Erythroblast (primary cell): ENCODE data around the gene PWWP2B.
A peak's percentile ranks its signal among the peaks of the same experiment; 100 is the strongest.
"Not testable (repeated sequence)": the region's sequence is repeated elsewhere in the genome, so short reads cannot be mapped to it uniquely, and the experiment has no call there.

Source experiments
- DNase-seq, 2 experiments: peaks; one replicate each; lab custom pipeline; 2025; lab: John Stamatoyannopoulos, UW
- GATA1 ChIP-seq: IDR thresholded peaks from 2 replicates; pipeline ENCODE4 v1.6.1; 2011; ENCODE audit warnings: low read depth, mild to moderate bottlenecking, control low read depth, low read length, moderate library complexity
- POLR2A ChIP-seq: IDR thresholded peaks from 2 replicates; pipeline ENCODE4 v1.6.1; 2011; ENCODE audit warnings: mild to moderate bottlenecking, low read length

PWWP2B gene

GRCh38 chr10:132433671-132434340 is 36.8 kb downstream of the PWWP2B start:
- TF ChIP-seq GATA1 (no peak), POLR2A (no peak)
- no peak for DNase-seq

GRCh38 chr10:132434405-132435005 is 37.5 kb downstream of the PWWP2B start:
- no peak for TF ChIP-seq POLR2A
- TF ChIP-seq GATA1 = no peak
- peak; percentile 30 to 53 for DNase-seq

DNA sequence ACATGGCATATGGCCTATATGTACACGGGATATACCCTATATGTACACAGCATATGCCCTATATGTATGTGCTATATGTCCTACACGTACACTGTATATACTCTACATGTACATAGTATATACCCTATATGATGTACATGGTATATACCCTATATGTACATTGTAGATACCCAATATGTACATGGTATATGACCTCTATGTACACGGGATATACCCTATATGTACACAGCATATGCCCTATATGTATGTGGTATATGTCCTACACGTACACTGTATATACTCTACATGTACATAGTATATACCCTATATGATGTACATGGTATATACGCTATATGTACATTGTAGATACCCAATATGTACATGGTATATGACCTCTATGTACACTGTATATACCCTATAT is 38.3 kb downstream of the PWWP2B start:
- DNase-seq = not testable (repeated sequence)

GRCh38 chr10:132436096-132436495 is 39.1 kb downstream of the PWWP2B start:
- DNase-seq = not testable (repeated sequence)

DNA sequence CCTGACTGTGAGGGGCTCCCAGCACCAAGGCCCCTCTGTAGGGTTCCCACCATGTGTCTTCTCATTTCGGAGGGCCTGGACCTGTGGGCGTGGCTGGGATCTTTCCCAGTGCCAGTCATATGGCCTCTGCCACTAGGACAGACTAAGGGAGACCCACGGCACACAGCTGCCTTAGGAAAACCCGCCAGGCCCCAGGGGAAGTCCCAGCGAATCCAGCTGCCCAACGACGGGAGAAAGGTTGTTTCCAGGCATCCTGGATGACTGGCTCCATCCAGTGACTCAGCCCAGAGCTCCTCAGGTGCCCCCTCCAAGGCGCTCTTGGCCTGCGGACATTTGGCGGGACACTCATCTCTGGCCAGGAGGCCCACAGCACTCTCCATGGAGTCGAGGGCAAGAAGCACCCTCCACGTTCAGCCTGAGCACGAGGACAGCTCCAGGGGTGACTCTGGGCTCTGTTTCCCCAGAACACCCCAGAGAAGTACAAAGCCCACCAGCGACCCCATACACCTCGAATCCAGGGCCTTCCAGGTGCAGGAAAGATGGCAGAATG is 39.9 kb downstream of the PWWP2B start:
- TF ChIP-seq POLR2A (no peak), GATA1 (no peak)
- DNase-seq = no peak

DNA sequence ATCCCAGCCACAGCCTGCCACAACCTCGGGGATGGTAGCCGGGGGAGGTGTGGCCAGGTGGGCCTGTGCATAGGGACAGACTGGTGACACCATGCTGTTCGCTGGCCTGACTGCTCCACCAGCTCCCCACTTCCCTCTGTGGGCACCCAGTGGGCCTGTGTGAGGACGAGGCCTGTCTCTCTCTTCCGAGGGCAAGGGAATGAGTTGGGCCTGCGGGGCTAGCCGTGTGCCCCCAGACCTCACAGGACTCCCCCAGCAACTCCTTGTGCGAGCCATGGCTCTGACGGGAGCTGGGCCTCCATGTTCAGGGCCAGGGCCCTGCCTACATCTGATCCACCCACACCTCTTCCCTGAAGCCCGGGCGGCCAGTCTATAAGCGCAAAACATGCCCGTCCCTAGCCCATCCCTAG is 40.5 kb downstream of the PWWP2B start:
- DNase-seq = no peak
- TF ChIP-seq GATA1 (no peak), POLR2A (no peak)

DNA sequence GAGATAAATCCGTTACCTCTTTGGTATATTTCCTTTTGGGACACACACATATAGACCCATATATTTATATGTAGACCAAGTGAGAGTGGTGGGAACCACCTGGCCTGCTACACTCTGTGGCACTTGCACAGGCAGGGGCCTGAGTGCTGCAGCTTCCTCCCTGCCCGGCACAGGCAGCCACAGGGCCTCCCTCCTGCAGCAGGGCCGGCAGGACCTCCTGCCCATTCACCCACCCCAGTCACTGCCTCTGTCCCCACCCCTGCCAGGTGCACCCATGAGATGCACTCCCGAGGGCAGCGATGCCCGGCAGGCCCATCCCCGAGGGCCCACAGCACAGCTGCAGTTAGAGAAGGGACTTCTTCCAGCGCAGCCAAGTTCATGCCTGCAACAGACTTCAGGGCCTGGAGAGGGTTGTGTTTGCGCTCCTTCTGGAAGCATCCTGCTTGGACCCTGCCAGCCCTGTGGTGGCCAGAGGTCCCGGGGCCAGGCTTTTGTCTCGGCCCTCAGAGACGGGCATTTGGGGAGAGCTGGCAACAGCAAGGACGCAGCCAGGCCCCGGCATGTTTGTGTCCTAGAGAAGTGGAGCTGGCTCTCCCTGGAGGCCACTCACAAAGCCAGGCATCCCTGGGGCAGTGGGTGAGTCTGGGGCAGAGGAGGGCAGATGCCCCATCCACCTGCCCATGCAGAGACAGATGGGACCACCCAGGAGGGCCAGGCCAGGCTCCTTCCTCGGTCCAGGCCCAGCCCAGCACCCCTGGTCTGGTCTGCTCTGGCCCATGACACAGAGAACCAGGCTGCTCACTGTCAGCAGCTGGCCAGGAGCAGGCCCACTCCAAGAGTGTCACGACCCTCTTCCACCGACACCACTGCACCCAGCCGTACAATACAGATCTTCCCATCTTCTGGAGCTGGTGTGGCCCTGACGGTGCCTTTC is 41.4 kb downstream of the PWWP2B start:
- no peak for DNase-seq

GRCh38 chr10:132439025-132439388 is 42.0 kb downstream of the PWWP2B start:
- TF ChIP-seq GATA1 = no peak
- no peak for TF ChIP-seq POLR2A
- no peak for DNase-seq

More for the DNA sequence above, 41.4 kb downstream of the PWWP2B start:
- TF ChIP-seq POLR2A (no peak), GATA1 (no peak)

GRCh38 chr10:132439424-132440163 is 42.6 kb downstream of the PWWP2B start:
- no peak for TF ChIP-seq POLR2A
- TF ChIP-seq GATA1 = no peak
- DNase-seq = no peak

DNA sequence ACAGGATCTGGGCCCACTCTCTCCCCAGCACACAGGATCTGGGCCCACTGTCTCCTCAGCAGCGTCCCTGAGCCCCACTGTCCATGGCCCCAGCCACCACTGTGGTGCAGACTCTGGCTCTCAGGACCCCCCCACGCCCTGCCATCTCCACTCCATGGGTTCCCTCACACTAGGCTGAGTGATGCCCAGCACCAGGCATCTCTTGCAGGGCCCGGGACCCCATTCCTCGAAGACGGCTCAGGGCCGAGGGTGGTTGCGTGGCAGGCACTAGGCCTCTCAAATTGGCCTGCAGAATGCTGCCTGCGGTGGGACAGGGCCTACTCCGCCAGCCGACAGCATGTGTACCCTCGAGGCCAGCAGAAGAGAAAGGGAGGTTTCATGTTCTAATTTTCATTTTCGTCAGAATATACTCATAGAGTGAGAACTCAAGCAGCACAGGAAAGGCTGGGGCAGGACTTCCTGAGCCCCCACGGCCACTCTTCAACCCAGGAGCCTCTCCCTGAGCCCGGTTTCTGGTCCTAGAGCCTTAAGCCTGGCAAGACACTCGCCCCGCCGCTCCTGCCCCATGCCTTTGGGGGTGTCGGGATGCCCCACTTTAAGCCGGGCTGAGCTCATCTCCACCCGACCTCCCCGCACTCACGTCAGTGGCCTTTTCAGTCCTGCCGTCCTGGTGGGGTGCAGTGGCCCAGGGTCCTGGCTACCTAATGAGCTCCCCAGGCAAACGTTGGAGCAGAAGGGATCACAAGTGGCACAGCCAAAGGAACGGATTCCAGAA is 44.0 kb downstream of the PWWP2B start:
- no peak for DNase-seq
- TF ChIP-seq POLR2A (no peak), GATA1 (no peak)

- no peak for TF ChIP-seq GATA1
- TF ChIP-seq POLR2A = no peak
- DNase-seq = no peak
Measured at GRCh38 chr10:132441818-132442524, 45.0 kb downstream of the PWWP2B start.

GRCh38 chr10:132442636-132443035 is 45.6 kb downstream of the PWWP2B start:
- no peak for TF ChIP-seq POLR2A
- TF ChIP-seq GATA1 = no peak
- DNase-seq = no peak
